Fibroblast of mammary gland (primary cell): Measurements from ENCODE around the gene PLRG1.
A peak's percentile ranks its signal among the peaks of the same experiment; 100 is the strongest.

Experiments used
- DNase-seq: peaks from one replicate; pipeline ENCODE4 v3.0.0-alpha.2; 2010; ENCODE audit warnings: low read depth
- H3K4me3 ChIP-seq: 2 replicates; pipeline ENCODE4 v1.5.1; 2011; ENCODE audit warnings: low read depth, mild to moderate bottlenecking, low read length, moderate library complexity; ENCODE audit not compliant: control insufficient read depth
- TF ChIP-seq, protein P1 (sequence below): conservative IDR thresholded peaks from 2 replicates; pipeline ENCODE4 v1.5.1; 2011; ENCODE audit warnings: low read depth, low read length, inconsistent platforms; ENCODE audit not compliant: control insufficient read depth, insufficient read depth

Gene PLRG1

DNA sequence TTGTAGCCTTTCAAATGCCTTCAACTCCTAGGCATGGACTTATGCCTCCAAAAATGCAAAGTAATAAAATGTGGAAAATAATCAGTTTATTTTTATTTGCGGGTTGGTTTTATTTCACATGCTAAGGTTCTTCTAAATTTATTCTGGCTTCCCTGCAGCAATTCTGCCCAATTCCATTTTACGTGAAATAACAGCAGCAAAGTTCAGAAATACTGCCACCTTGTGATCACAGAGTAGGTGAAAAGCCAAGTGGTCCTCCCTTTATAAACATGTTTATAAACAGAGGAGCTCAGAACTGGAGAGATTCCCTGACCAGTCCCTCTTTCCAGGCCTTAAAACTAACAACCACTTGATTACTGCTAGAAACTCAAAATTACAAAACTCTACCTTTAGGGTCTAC is 43.9 kb downstream of the PLRG1 start:
- TF ChIP-seq, protein P1, sequence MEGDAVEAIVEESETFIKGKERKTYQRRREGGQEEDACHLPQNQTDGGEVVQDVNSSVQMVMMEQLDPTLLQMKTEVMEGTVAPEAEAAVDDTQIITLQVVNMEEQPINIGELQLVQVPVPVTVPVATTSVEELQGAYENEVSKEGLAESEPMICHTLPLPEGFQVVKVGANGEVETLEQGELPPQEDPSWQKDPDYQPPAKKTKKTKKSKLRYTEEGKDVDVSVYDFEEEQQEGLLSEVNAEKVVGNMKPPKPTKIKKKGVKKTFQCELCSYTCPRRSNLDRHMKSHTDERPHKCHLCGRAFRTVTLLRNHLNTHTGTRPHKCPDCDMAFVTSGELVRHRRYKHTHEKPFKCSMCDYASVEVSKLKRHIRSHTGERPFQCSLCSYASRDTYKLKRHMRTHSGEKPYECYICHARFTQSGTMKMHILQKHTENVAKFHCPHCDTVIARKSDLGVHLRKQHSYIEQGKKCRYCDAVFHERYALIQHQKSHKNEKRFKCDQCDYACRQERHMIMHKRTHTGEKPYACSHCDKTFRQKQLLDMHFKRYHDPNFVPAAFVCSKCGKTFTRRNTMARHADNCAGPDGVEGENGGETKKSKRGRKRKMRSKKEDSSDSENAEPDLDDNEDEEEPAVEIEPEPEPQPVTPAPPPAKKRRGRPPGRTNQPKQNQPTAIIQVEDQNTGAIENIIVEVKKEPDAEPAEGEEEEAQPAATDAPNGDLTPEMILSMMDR = peak; percentile 50
- no peak overlapping the region for H3K4me3 ChIP-seq
- peak; percentile 53 for DNase-seq

DNA sequence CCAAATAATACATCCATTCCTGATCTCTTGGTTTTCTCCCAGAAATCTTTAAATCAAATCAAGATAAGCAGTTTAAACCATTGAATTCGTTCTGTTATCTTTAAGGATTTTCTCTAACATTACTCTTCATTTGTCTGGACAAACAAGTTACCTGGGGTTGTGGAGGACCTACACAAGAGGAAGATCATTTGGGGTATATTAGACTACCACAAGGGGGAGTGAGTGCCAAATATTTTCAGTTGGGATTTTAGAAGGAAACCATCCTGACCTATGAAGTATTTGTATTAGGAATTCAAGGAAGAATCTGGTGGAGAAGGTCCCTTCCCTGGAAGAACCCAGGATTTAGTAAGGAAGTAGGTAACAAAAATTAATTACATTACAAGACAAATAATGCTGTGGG is 46.6 kb downstream of the PLRG1 start:
- no peak overlapping the region for H3K4me3 ChIP-seq
- peak; percentile 41 for DNase-seq
- TF ChIP-seq, protein P1 = peak; percentile 65

DNA sequence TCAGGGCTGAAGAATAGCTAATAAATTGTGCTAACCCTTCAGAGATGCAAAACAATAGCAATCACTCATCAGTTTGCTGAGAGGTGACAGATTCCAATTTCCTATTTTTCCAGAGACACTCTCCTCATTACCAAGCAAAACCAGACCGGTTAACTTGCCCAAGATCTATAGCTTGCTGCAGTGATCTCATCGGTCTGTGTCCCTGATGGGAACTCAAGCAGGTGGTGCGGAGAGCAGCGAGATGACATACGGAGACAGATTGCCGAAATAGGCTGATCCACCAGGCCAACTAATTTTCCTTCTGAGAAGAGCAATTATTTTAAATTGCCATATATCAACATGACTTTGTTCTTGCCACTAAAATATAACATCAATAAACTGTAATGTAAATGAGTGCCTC is 48.1 kb downstream of the PLRG1 start:
- DNase-seq = no peak
- H3K4me3 ChIP-seq = no peak overlapping the region
- TF ChIP-seq, protein P1 = no peak

DNA sequence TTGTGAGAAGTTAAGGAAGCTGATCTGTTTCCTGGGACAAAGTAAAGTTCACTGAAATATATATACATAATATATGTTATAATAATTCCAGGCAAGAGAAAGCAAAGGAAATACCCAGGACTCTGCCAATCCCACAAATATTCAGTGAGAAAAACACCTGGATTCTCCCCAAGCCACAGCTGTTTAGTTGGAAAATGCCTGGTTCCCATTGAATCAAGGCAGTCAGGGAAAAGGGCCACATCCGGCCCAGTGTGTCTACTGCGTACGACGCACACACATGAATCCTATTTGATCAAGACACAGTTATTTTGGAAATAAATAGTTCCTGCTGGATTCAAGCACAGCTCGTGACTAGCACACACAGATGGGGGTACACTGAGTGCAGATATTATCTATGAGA is 52.3 kb downstream of the PLRG1 start:
- DNase-seq = peak; percentile 33

DNA sequence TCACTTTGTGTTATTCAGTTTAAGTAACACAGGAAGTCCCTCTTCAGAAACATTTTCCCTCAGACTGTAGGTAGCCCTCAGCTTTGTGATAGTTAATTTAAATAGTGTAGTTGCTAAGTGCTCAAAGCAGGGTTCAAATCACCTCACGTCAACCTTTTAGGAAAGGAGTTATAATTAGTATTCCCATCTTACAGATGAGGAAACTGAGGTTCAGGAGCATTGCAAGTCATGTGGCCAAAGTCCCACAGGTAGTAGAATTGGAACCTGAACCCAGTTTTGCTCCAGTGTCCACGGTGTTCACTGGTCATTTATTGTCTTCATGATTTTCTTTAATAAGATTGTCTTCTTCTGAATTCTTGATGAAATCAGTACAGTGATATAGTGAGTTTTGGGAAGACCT is 54.3 kb downstream of the PLRG1 start:
- H3K4me3 ChIP-seq = no peak overlapping the region
- no peak for DNase-seq
- TF ChIP-seq, protein P1 = no peak

More for the DNA sequence above, 52.3 kb downstream of the PLRG1 start:
- TF ChIP-seq, protein P1 = no peak
- H3K4me3 ChIP-seq = no peak overlapping the region

DNA sequence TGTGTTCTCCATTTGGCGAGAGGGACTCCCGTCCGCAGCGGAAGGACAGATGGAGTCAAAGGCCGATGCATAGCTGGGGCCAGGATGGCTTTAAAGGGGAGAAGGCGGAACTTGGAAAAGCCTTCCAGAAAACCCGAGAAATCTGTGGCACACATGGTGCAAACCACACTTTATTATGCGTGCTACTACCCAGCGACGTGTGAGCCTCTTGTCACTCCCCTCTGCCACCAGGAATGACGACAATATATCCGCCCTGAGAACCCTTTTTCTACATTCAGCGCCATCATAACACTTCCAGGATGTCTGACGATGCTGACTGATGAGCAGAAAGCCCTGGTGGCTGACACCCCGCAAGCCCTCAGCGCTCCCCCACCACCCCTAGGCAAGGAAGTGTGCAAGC is 57.9 kb downstream of the PLRG1 start:
- TF ChIP-seq, protein P1 = no peak
- DNase-seq = no peak
- H3K4me3 ChIP-seq = no peak overlapping the region
